Right ventricle myocardium inferior (tissue), 1 donor: ENCODE results near the gene LCP2. TPM values are rescaled to one million over a fixed set of nuclear protein-coding genes. Genes with fewer than 3 reads are reported as not detected.
A peak's percentile ranks its signal among the peaks of the same experiment; 100 is the strongest.

Experiments used
- ATAC-seq: fragments of 200-7000 bp; cut with Tn5 transposase; one replicate; pipeline ENCODE4 v1.9.1; 2020; ENCODE audit warnings: mild to moderate bottlenecking, moderate library complexity
- DNase-seq: peaks from one replicate; pipeline ENCODE4 v3.0.0; 2021; ENCODE audit errors: missing footprints
- intact Hi-C: fragments of 100-400 bp; cut with DNase I; formaldehyde crosslinking; loops from one replicate; pipeline ENCODE4 v1.11.0; 2022
- total RNA-seq: library from RNA; stranded (reverse); fragmentation: NEBNext Ultra II Directional; extraction: Animal tissue kit (Norgen Biotek cat#: 25700); gene quantifications from one replicate; pipeline ENCODE4 v1.2.1, GENCODE V29; 2021
- donor health status: DM: no; HTN: yes; CAD: no; lungs with severe emphysema.

The LCP2 gene
- total RNA-seq, 1 donor from 2014 or later, result 6.7 TPM

- intact Hi-C loops, result no loop called here
- no peak for ATAC-seq
- peak; percentile 85 for DNase-seq
Measured at GRCh38 chr5:170302653-170303501, 5.3 kb upstream of the LCP2 start.

- intact Hi-C loops, result no loop called here
- ATAC-seq (no peak), DNase-seq (no peak)
Measured at GRCh38 chr5:170301981-170302652, 4.5 kb upstream of the LCP2 start.

DNA sequence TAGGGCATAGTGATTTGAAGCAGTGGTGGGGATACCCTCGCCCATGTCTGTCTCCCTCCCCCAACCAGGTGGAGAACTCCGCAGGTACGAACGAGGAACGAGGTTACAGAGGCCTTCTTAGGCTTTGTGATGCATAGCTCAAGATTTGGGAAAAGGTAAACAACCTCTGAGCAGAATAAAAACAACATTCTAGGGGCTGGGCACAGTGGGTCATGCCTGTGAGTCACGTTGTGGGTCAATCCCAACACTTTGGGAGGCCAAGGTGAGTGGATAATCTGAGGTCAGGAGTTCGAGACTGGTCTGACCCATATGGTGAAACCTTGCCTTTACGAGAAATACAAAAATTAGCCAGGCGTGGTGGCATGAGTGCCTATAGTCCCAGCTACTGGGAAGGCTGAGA, 3.6 kb upstream of the LCP2 start:
- ATAC-seq (no peak), DNase-seq (no peak)
- intact Hi-C loops, result no loop called here

DNA sequence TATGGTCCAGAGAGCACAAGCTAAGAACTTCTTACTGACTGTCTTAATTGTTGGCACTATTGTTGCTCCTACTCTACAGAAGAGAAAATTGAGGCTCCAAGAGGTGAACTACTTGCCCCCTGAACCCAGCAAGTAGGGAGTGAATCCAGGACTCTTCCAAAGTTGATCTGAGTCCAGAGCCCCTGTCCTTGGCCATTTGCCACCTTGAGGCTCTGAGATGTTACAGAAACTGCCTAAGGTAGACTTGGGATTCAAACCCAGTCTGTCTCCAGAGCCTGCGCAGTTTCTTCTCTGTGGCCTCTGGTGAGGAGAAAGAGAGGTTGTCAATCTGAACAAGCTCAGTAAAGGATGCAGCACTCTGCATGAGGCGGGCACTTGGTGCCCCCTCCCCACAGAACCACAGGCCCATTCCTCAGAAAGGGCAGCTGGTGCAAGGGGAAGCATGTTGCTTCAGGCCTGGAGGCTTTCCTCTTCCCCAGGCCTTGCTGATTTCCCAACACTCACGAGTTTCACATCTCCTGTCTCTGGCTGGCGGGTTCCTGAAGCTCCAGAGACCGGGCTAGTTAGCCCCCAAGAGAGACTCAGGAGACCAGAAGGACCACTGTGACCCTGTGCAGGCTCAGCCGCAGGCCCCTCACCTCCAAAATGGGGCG, 2.9 kb upstream of the LCP2 start:
- DNase-seq, result peak; percentile 64
- ATAC-seq, result no peak

DNA sequence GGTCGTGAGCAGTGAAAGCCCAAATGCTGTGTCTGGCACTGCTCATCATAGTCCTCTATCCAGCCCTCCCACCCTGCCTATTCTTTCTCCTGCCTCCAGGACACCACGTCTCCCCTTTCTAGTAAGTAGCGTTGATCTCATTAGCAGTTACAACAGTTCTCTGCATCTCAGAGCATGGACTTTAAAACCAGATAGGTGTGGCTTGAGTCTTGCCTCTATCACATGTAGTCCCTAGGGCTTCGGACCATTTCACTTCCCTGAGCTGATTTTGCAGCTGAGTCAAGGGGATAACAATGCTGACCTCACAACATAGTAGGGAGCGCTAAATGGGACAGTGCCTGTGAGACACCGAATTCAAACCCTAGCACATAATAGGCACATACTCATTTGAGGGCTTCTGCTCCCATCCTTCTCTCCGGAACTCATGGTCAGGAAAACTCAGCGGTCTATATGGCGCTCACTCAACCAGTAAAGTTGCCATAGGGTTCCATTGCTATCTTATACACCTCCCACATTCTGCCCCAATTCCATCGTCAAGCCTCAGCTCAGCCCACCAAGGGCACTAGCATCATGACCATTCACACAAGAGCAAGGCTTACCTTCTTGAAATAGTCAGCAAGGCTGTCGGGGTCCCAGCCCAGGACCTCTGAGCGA, 515 bp downstream of the LCP2 start:
- DNase-seq, result no peak
- peak; percentile 60 for ATAC-seq
- intact Hi-C loops, result no loop called here

More for the DNA sequence above, 2.9 kb upstream of the LCP2 start:
- intact Hi-C loops, result no loop called here

- intact Hi-C loops, result no loop called here
- ATAC-seq (no peak), DNase-seq (no peak)
Measured at GRCh38 chr5:170296036-170296934, 1.3 kb downstream of the LCP2 start.

GRCh38 chr5:170294556-170294955, 3.0 kb downstream of the LCP2 start:
- DNase-seq, result no peak

GRCh38 chr5:170294057-170294456, 3.5 kb downstream of the LCP2 start:
- DNase-seq, result no peak
- ATAC-seq, result no peak
- intact Hi-C loops, result no loop called here

More at GRCh38 chr5:170294556-170294955, 3.0 kb downstream of the LCP2 start:
- ATAC-seq, result no peak
- intact Hi-C loops, result no loop called here

DNA sequence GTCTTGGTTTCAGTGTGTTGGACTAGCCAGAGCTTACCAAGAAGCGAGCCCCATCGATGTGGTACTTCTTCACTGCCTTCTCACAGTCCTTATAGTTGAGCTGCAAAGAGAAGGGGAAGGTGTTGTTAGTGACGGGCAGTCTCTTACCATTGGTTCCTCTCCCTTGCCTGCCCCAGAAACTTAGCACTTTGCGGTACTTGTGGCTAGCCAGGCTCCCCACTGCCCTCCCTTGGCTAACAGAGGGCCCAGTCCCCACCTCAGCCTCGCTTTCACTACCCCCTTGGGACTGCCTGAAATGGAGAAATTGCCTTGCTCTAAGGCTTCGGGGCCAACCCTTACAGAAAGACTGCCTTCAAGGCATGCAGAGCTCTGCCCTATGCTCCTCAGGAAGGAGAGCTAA, 4.3 kb downstream of the LCP2 start:
- DNase-seq, result peak; percentile 85
- ATAC-seq, result peak; percentile 37
- intact Hi-C loops, result no loop called here

GRCh38 chr5:170292179-170293104, 5.1 kb downstream of the LCP2 start:
- DNase-seq (no peak), ATAC-seq (no peak)
- intact Hi-C loops, result no loop called here

- intact Hi-C loops, result no loop called here
- no peak for ATAC-seq
- no peak for DNase-seq
Measured at GRCh38 chr5:170290498-170290897, 7.1 kb downstream of the LCP2 start.

DNA sequence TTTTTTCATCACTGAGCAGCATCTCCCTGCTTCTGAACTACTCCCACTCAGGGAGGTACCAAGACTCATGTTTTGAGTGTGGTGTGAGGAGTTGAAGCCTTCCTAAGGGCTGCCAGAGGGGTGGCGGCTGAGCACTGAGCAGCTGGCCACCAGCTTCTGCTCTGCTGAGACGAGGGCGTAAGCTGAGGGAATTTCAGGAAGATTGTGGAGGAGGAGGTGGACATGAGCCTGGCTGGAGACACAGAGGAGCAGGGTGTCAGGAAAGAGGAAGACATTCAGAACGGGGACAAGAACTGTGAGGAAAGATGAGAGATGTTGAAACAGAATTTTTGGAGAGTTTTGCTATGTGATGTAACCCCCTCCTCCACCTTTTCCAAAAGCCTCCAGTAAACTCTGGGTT, 7.8 kb downstream of the LCP2 start:
- ATAC-seq, result peak; percentile 91
- intact Hi-C loops, result no loop called here
- peak; percentile 77 for DNase-seq

- ATAC-seq, result no peak
- no peak for DNase-seq
- intact Hi-C loops, result no loop called here
Measured at GRCh38 chr5:170289121-170289520, 8.5 kb downstream of the LCP2 start.

DNA sequence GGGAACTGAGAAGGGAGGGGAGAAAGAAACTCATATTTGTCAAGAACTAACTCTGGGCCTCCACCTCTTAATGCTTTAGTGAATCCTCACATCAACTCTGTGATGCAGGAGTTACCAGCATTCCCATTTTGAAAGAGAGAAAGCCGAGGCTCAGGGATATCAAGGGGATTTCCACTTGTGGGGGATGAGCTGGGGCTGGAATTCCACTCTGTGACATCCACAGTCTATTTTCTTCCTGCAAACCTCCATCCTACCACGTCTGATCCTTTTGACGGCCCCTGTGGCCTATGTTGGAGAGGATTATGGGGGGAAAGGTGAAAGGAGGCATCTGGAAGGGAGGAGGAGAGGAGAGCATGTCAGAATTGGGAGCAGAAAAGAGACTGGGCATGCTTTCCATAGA, 9.0 kb downstream of the LCP2 start:
- intact Hi-C loops, result no loop called here
- DNase-seq, result no peak
- ATAC-seq, result no peak

- intact Hi-C loops, result no loop called here
- DNase-seq (no peak), ATAC-seq (no peak)
Measured at GRCh38 chr5:170288151-170288550, 9.4 kb downstream of the LCP2 start.

DNA sequence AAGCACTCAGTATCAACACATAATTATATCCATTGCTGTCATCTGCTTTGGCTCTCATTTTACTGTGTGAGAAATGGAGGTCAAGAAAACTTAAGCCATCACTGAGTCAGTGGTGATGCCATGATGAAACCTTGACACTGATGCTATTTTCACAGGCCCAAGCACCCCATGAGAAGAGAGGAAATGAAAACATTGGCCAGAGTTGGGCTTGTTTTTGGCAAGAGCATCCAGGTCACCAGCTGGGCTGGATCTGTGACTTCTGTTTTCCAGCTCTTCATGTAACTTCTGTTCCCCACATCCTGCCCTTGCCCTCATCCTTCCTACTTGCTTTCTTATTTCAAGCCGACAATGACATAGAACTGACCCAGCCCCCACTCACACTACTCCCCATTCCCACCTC, 10.0 kb downstream of the LCP2 start:
- peak; percentile 85 for ATAC-seq

DNA sequence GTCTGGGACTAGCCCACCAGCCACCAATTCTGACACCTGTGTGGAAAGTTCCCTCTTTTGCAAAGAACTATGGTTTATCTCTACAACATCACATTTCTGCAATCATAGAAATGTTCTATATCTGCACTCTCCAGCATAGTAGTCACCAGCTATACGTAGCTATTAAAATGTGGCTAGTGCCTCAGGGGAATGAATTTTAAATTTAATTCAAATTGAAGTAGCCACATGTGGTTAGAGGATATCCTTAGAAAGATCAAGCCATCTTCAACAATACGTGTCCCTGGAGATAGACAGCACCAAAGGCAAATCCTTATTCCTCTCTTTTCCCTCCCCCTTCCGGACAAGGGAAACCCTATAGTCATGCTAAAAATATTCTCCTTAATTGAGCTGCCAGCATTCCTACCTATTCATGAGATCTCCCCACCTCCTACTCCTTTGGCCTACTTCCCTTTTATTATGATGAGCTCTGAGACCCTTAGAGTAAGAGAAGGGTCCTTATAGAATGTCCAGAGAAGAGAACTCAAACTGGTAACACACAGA, 11.1 kb downstream of the LCP2 start:
- DNase-seq (no peak), ATAC-seq (no peak)
- intact Hi-C loops, result no loop called here

More for the DNA sequence above, 10.0 kb downstream of the LCP2 start:
- DNase-seq, result peak; percentile 77
- intact Hi-C loops, result no loop called here
